HEK293 (cell line): Measurements from ENCODE around the gene NSD1.

Source experiments
- CTCF ChIA-PET: fragments of 350-600 bp; formaldehyde crosslinking; extraction: SDS; loops from one replicate; lab custom pipeline; 2021; ENCODE audit warnings: antibody characterized with exemption; lab: Yijun Ruan, JAX
- POLR2A ChIA-PET: fragments of 300-600 bp; formaldehyde crosslinking; extraction: SDS; loops from one replicate; lab custom pipeline; 2020; ENCODE audit warnings: antibody characterized with exemption, inconsistent platforms; lab: Yijun Ruan, JAX
- H3K27ac ChIP-seq: fragments of 200-500 bp; sonication (Bioruptor generic); 2 replicates; pipeline ENCODE4 v1.5.1; 2014; ENCODE audit warnings: low read depth, low read length, control low read depth, inconsistent platforms; ENCODE audit errors: extremely low read depth
- H3K36me3 ChIP-seq, 2 experiments: fragments of 200-500 bp in 1 of 2; sonication (Bioruptor generic) in 1 of 2; 1 replicate in 1 of 2; 2 replicates in 1 of 2; pipeline ENCODE4 v1.5.1; 2014 to 2017; ENCODE audit warnings: inconsistent platforms in 2 of 2, low read length in 2 of 2; ENCODE audit not compliant: control insufficient read depth in 2 of 2, insufficient read depth in 1 of 2
- H3K4me1 ChIP-seq: fragments of 200-500 bp; sonication (Bioruptor generic); 2 replicates; pipeline ENCODE4 v1.5.1; 2014; ENCODE audit warnings: mild to moderate bottlenecking, low read length, inconsistent platforms; ENCODE audit not compliant: control insufficient read depth, insufficient read depth
- H3K4me3 ChIP-seq: 2 replicates; pipeline ENCODE4 v1.5.1; 2011; ENCODE audit warnings: low read depth, mild to moderate bottlenecking, control low read depth, low read length, moderate library complexity
- H3K9me3 ChIP-seq: fragments of 200-500 bp; sonication (Bioruptor generic); 2 replicates; pipeline ENCODE4 v1.5.1; 2014; ENCODE audit warnings: low read depth, low read length, inconsistent platforms; ENCODE audit not compliant: control insufficient read depth, insufficient read depth
- FEZF1 ChIP-seq: fragments of 450-650 bp; formaldehyde crosslinking; IDR thresholded peaks from 2 replicates; pipeline ENCODE4 v1.5.1; 2016; ENCODE audit warnings: missing biosample characterization, missing genetic modification characterization
- INSM2 ChIP-seq: fragments of 450-650 bp; formaldehyde crosslinking; IDR thresholded peaks from 2 replicates; pipeline ENCODE4 v1.5.1; 2016; ENCODE audit warnings: missing biosample characterization, missing genetic modification characterization
- MEIS1 ChIP-seq: sonication (generic); formaldehyde crosslinking; IDR thresholded peaks from 2 replicates; pipeline ENCODE4 v1.8.1; 2022; ENCODE audit warnings: missing genetic modification reagents, mild to moderate bottlenecking, borderline replicate concordance
- SALL2 ChIP-seq: fragments of 450-650 bp; formaldehyde crosslinking; IDR thresholded peaks from 2 replicates; pipeline ENCODE4 v1.5.0; 2017; ENCODE audit warnings: missing biosample characterization, mild to moderate bottlenecking, missing genetic modification characterization, borderline replicate concordance
- ZBTB11 ChIP-seq: fragments of 450-650 bp; formaldehyde crosslinking; conservative IDR thresholded peaks from 2 replicates; pipeline ENCODE4 v1.5.1; 2016; ENCODE audit warnings: low read depth, missing biosample characterization, missing genetic modification characterization
- ZBTB48 ChIP-seq: fragments of 450-650 bp; formaldehyde crosslinking; IDR thresholded peaks from 2 replicates; pipeline ENCODE4 v1.5.1; 2016; ENCODE audit warnings: missing biosample characterization, missing genetic modification characterization
- ZBTB8A ChIP-seq: fragments of 450-650 bp; formaldehyde crosslinking; IDR thresholded peaks from 2 replicates; pipeline ENCODE4 v1.5.1; 2016; ENCODE audit warnings: missing biosample characterization, missing genetic modification characterization
- ZNF114 ChIP-seq: fragments of 450-650 bp; formaldehyde crosslinking; IDR thresholded peaks from 2 replicates; pipeline ENCODE4 v1.5.0; 2017; ENCODE audit warnings: missing biosample characterization, missing genetic modification characterization
- ZNF274 ChIP-seq, 2 experiments: fragments of 200-500 bp in 1 of 2; fragments of 450-650 bp in 1 of 2; sonication (Bioruptor generic) in 1 of 2; formaldehyde crosslinking in 1 of 2; IDR thresholded peaks; 2 replicates each; pipeline versions ENCODE4 v1.5.1 to v1.6.1; 2014 to 2016; ENCODE audit warnings: borderline replicate concordance in 1 of 2, inconsistent platforms in 1 of 2, low read length in 1 of 2, missing biosample characterization in 1 of 2, missing genetic modification characterization in 1 of 2
- ZNF280C ChIP-seq: fragments of 450-650 bp; formaldehyde crosslinking; IDR thresholded peaks from 2 replicates; pipeline ENCODE4 v1.5.1; 2016; ENCODE audit warnings: missing biosample characterization, missing genetic modification characterization
- ZNF324 ChIP-seq: fragments of 450-650 bp; formaldehyde crosslinking; IDR thresholded peaks from 2 replicates; pipeline ENCODE4 v1.5.1; 2016; ENCODE audit warnings: missing biosample characterization, missing genetic modification characterization
- ZNF335 ChIP-seq: fragments of 450-650 bp; formaldehyde crosslinking; conservative IDR thresholded peaks from 2 replicates; pipeline ENCODE4 v1.5.1; 2016; ENCODE audit warnings: missing biosample characterization, missing genetic modification characterization
- ZNF488 ChIP-seq: fragments of 450-650 bp; formaldehyde crosslinking; IDR thresholded peaks from 2 replicates; pipeline ENCODE4 v1.5.1; 2016; ENCODE audit warnings: missing biosample characterization, missing genetic modification characterization
- ZNF560 ChIP-seq: fragments of 450-650 bp; formaldehyde crosslinking; IDR thresholded peaks from 2 replicates; pipeline ENCODE4 v1.5.1; 2017; ENCODE audit warnings: missing biosample characterization, missing genetic modification characterization, borderline replicate concordance
- TF ChIP-seq, protein P1 (sequence below): fragments of 450-650 bp; formaldehyde crosslinking; IDR thresholded peaks from 2 replicates; pipeline ENCODE4 v1.5.1; 2017; ENCODE audit warnings: missing biosample characterization, mild to moderate bottlenecking, missing genetic modification characterization, moderate library complexity
- TF ChIP-seq, protein P2 (sequence below): IDR thresholded peaks from 2 replicates; pipeline ENCODE4 v1.6.1; 2011; ENCODE audit warnings: mild to moderate bottlenecking, low read depth, low read length, borderline replicate concordance

The NSD1 gene

DNA sequence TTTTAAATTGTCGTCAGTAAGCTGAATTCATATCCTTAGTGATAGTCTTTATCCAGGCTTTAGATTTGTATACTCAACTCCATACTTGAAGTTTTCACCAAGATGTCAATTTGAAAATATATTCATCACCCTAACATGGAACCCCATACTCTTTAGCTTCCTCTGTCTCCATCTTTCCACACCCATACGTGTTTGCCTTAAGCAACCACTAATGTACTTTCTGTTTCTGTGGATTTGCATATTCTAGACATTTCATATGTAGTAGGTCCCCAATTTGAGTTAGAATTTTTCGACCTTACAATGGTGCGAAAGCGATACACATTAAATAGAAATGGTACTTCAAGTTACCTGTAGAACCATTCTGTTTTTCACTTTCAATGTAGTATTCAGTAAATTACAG is 65.2 kb downstream of the NSD1 start:
- CTCF ChIA-PET, result interaction anchor here (0.6 kb wide), 1 partner anchor 11 kb away, joined by 3 read pairs; no protein-coding TSS in a partner anchor
- TF ChIP-seq ZNF114 (tag by site-specific recombination) (no peak), ZNF488 (no peak), INSM2 (tag by site-specific recombination) (no peak), ZNF274 (IDR thresholded peaks at IDR 0.05; ENCODE audit: low read length) (no peak), ZNF274 (tag by site-specific recombination; IDR thresholded peaks at IDR 0.05; ENCODE audit: borderline replicate concordance) (no peak), SALL2 (tag by site-specific recombination) (no peak), ZNF560 (tag by site-specific recombination) (no peak), ZNF324 (tag by site-specific recombination) (no peak), ZNF280C (tag by site-specific recombination) (no peak), FEZF1 (tag by site-specific recombination) (no peak), MEIS1 (CRISPR knock-in tag) (no peak), ZBTB48 (tag by site-specific recombination) (no peak), ZBTB11 (tag by site-specific recombination) (no peak), ZNF335 (no peak), ZBTB8A (tag by site-specific recombination) (no peak)
- TF ChIP-seq, protein P1, sequence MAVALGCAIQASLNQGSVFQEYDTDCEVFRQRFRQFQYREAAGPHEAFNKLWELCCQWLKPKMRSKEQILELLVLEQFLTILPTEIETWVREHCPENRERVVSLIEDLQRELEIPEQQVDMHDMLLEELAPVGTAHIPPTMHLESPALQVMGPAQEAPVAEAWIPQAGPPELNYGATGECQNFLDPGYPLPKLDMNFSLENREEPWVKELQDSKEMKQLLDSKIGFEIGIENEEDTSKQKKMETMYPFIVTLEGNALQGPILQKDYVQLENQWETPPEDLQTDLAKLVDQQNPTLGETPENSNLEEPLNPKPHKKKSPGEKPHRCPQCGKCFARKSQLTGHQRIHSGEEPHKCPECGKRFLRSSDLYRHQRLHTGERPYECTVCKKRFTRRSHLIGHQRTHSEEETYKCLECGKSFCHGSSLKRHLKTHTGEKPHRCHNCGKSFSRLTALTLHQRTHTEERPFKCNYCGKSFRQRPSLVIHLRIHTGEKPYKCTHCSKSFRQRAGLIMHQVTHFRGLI (tag by site-specific recombination), result no peak
- TF ChIP-seq, protein P2, sequence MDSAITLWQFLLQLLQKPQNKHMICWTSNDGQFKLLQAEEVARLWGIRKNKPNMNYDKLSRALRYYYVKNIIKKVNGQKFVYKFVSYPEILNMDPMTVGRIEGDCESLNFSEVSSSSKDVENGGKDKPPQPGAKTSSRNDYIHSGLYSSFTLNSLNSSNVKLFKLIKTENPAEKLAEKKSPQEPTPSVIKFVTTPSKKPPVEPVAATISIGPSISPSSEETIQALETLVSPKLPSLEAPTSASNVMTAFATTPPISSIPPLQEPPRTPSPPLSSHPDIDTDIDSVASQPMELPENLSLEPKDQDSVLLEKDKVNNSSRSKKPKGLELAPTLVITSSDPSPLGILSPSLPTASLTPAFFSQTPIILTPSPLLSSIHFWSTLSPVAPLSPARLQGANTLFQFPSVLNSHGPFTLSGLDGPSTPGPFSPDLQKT, result no peak
- TF ChIP-seq, all 188 proteins: peak for 0
- H3K9me3 ChIP-seq, result no peaks in the 10 kb centered on the region

More for the DNA sequence above, 65.2 kb downstream of the NSD1 start:
- POLR2A ChIA-PET, result no interaction called here
- Histone ChIP-seq H3K4me1 (0 out of 2 replicates have a peak, but pooled peaks cover 2% of the 10 kb centered on the region), H3K4me3 (no peak overlapping the region), H3K36me3 (peaks cover 77% of the 10 kb centered on the region in 2 experiments), H3K27ac (no peak overlapping the region)
